Renal cortical epithelial cell (primary cell): ENCODE results near the gene CRIP2. TPM values are rescaled to one million over a fixed set of nuclear protein-coding genes. Genes with fewer than 3 reads are reported as not detected.

ENCODE experiments used
- DNase-seq: peaks from one replicate; pipeline ENCODE4 v3.0.0-alpha.2; 2011; ENCODE audit warnings: low read depth
- total RNA-seq: library from RNA; depleted of rRNA; stranded (reverse); fragments of >200 nt; gene quantifications from 2 replicates; pipeline ENCODE4 v1.2.3, GENCODE V29; 2014

The CRIP2 gene
- total RNA-seq, 1 donor from 2014 or later = 206 TPM

GRCh38 chr14:105498430-105499255 is 24.0 kb downstream of the CRIP2 start:
- DNase-seq = no peak

- no peak for DNase-seq
Observed at GRCh38 chr14:105499256-105500035, 24.8 kb downstream of the CRIP2 start.

- no peak for DNase-seq
Observed at GRCh38 chr14:105500036-105500725, 25.6 kb downstream of the CRIP2 start.

GRCh38 chr14:105500726-105501101 is 26.1 kb downstream of the CRIP2 start:
- DNase-seq = no peak

- no peak for DNase-seq
Observed at GRCh38 chr14:105501504-105502291, 27.1 kb downstream of the CRIP2 start.

GRCh38 chr14:105502446-105503295 is 28.1 kb downstream of the CRIP2 start:
- no peak for DNase-seq

- no peak for DNase-seq
Observed at GRCh38 chr14:105503296-105503640, 28.6 kb downstream of the CRIP2 start.

GRCh38 chr14:105503935-105504692 is 29.5 kb downstream of the CRIP2 start:
- no peak for DNase-seq

- no peak for DNase-seq
Observed at GRCh38 chr14:105505101-105505500, 30.5 kb downstream of the CRIP2 start.

GRCh38 chr14:105507247-105507646 is 32.6 kb downstream of the CRIP2 start:
- DNase-seq = no peak

GRCh38 chr14:105508069-105508468 is 33.4 kb downstream of the CRIP2 start:
- no peak for DNase-seq

GRCh38 chr14:105508601-105509000 is 34.0 kb downstream of the CRIP2 start:
- DNase-seq = no peak

- no peak for DNase-seq
Observed at GRCh38 chr14:105517096-105517495, 42.5 kb downstream of the CRIP2 start.

- no peak for DNase-seq
Observed at GRCh38 chr14:105519946-105520698, 45.5 kb downstream of the CRIP2 start.

GRCh38 chr14:105525326-105525725 is 50.7 kb downstream of the CRIP2 start:
- no peak for DNase-seq

GRCh38 chr14:105525861-105526775 is 51.5 kb downstream of the CRIP2 start, which contains the start of gene TMEM121:
TMEM121 (plus strand) TSS chr14:105526583; CDS start chr14:105528835, 2,252 bp downstream.
- DNase-seq = no peak

GRCh38 chr14:105526776-105527380 is 52.3 kb downstream of the CRIP2 start:
- DNase-seq = no peak

- no peak for DNase-seq
Observed at GRCh38 chr14:105527381-105527825, 52.8 kb downstream of the CRIP2 start.
